Pancreas (tissue), 10 donors: ENCODE results near the gene HLCS. TPM values are rescaled to one million over a fixed set of nuclear protein-coding genes. Genes with fewer than 3 reads are reported as not detected.

Experiments
- ATAC-seq, 4 donors: fragments of 200-7000 bp; cut with Tn5 transposase; one replicate each; pipeline versions ENCODE4 v1.8.0 to v1.9.1; 2020; ENCODE audit warnings: mild to moderate bottlenecking in 4 of 4, moderate library complexity in 4 of 4
- DNase-seq, 6 donors: peaks; one replicate each; pipeline ENCODE4 v3.0.0-alpha.2; 2020
- FAIRE-seq: peaks from 2 replicates; lab custom pipeline; 2012; peaks lifted over from hg19 to GRCh38; lab: Jason Lieb, UNC
- H3K27ac ChIP-seq, 4 donors: fragments of 200-600 bp; sonication (generic); 1 replicate in 3 of 4; 2 replicates in 1 of 4; pipeline versions ENCODE4 v1.5.0 to v1.8.0; 2020
- H3K27me3 ChIP-seq, 4 donors: fragments of 200-600 bp; one replicate each; pipeline ENCODE4 v1.8.0; 2021
- H3K36me3 ChIP-seq, 3 donors: fragments of 200-600 bp; sonication (generic) in 1 of 3; one replicate each; pipeline versions ENCODE4 v1.5.0 to v1.8.0; 2020 to 2021
- H3K4me1 ChIP-seq, 3 donors: fragments of 200-600 bp; one replicate each; pipeline ENCODE4 v1.8.0; 2021
- H3K4me3 ChIP-seq, 4 donors: fragments of 200-600 bp; sonication (generic) in 2 of 4; one replicate each; pipeline versions ENCODE4 v1.5.0 to v1.8.0; 2020 to 2021
- H3K9me3 ChIP-seq, 4 donors: fragments of 200-600 bp; one replicate each; pipeline ENCODE4 v1.8.0; 2021
- CTCF ChIP-seq, 4 donors: fragments of 200-600 bp; sonication (generic) in 3 of 4; IDR thresholded peaks; one replicate each; pipeline versions ENCODE4 v1.5.0 to v1.8.0; 2021; ENCODE audit warnings: antibody characterized with exemption in 4 of 4
- WGBS, 2 donors: extraction: QIAGEN DNeasy Blood & Tissue Kit; methylation state at CpG; one replicate each; pipeline ENCODE4 v1.1.7; 2013; 5-methylcytosine and 5-hydroxymethylcytosine counted together
- intact Hi-C, 3 donors: fragments of 100-400 bp; cut with DNase I; formaldehyde crosslinking; loops; one replicate each; pipeline versions ENCODE4 v1.11.1 to v1.14.2; 2022
- polyA plus RNA-seq, 2 donors: library from polyadenylated mRNA; stranded (reverse); fragments of 200-250 nt; gene quantifications; one replicate each; pipeline ENCODE4 v1.2.3, GENCODE V29; 2013
- total RNA-seq, 6 donors: library from RNA; stranded (reverse); fragmentation: NEBNext Ultra II Directional in 4 of 6; extraction: Animal tissue kit (Norgen Biotek cat#: 25700) in 4 of 6; gene quantifications; one replicate each; pipeline versions ENCODE4 v1.2.1 to v1.2.4, GENCODE V29; 2021 to 2023
- donor health status: healthy with polysubstance abuse.
- donor health status: DM: no; HTN: no; CAD: no; lungs with moderate emphysema.
- donor health status: DM: no; HTN: no; CAD: no.
- donor health status: control.
- donor health status: control.
- donor health status: Bipolar disorder and iron deficiency.
- donor health status: DM: yes; HTN: yes; CAD: no.
- donor health status: DM: no; HTN: no; CAD: no.
- donor health status: DM: no; HTN: no; CAD: no.
- donor health status: DM: yes; HTN: yes; CAD: no.

The HLCS gene
- total and polyA plus RNA-seq, 8 donors, result 5.5 to 14.0 (median 11.9) TPM

GRCh38 chr21:36806103-36806502, 160.4 kb downstream of the HLCS start:
- Histone ChIP-seq H3K27me3 (no peaks in the 10 kb centered on the region), H3K36me3 (no peaks in the 10 kb centered on the region), H3K4me1 (no peaks in the 10 kb centered on the region), H3K4me3 (no peak overlapping the region), H3K9me3 (no peaks in the 10 kb centered on the region), H3K27ac (no peak overlapping the region)
- TF ChIP-seq CTCF (IDR thresholded peaks at IDR 0.05), result no peak
- no peak for FAIRE-seq
- DNase-seq, result no peak
- intact Hi-C loops, result no loop called here
- ATAC-seq, result no peak
- WGBS, 2 donors, result 94 to 95% methylated on average over 4 of the region's 4 CpGs

- intact Hi-C loops, result no loop called here
- H3K27me3 ChIP-seq, result no peaks in the 10 kb centered on the region
- TF ChIP-seq CTCF (IDR thresholded peaks at IDR 0.05), result no peak
- 88 to 91% methylated on average over 17 of the region's 17 CpGs for WGBS, 2 donors
- H3K4me1 ChIP-seq, result no peaks in the 10 kb centered on the region
- ATAC-seq (peak in 1 of 4 donors; percentile 22), DNase-seq (no peak), FAIRE-seq (no peak)
- no peaks in the 10 kb centered on the region for H3K36me3 ChIP-seq
- H3K9me3 ChIP-seq, result no peaks in the 10 kb centered on the region
- no peak overlapping the region for H3K4me3 ChIP-seq
- no peak overlapping the region for H3K27ac ChIP-seq
These were observed 161.4 kb downstream of the HLCS start for GRCh38 chr21:36804874-36805611.

- WGBS, 2 donors, result 93 to 95% methylated on average over 13 of the region's 13 CpGs
- H3K4me1 ChIP-seq, result no peaks in the 10 kb centered on the region
- ATAC-seq, result peak in 1 of 4 donors; percentile 57
- FAIRE-seq, result no peak
- H3K4me3 ChIP-seq, result no peak overlapping the region
- H3K27me3 ChIP-seq, result no peaks in the 10 kb centered on the region
- H3K36me3 ChIP-seq, result no peaks in the 10 kb centered on the region
- H3K9me3 ChIP-seq, result no peaks in the 10 kb centered on the region
- TF ChIP-seq CTCF (IDR thresholded peaks at IDR 0.05), result no peak
- H3K27ac ChIP-seq, result no peak overlapping the region
- no peak for DNase-seq
- intact Hi-C loops, result no loop called here
These were observed 162.5 kb downstream of the HLCS start for GRCh38 chr21:36803816-36804439.

- intact Hi-C loops, result no loop called here
- Histone ChIP-seq H3K9me3 (no peaks in the 10 kb centered on the region), H3K27me3 (no peaks in the 10 kb centered on the region), H3K4me3 (no peak overlapping the region), H3K27ac (no peak overlapping the region), H3K4me1 (no peaks in the 10 kb centered on the region), H3K36me3 (no peaks in the 10 kb centered on the region)
- WGBS, 2 donors, result 90 to 94% methylated on average over 13 of the region's 13 CpGs
- FAIRE-seq (no peak), DNase-seq (no peak), ATAC-seq (no peak)
- TF ChIP-seq CTCF (IDR thresholded peaks at IDR 0.05), result no peak
These were observed 163.3 kb downstream of the HLCS start for GRCh38 chr21:36803051-36803645.
